IPS-18c (cell line): ENCODE measurements around the gene WDR37.

Experiments
- H3K4me3 ChIP-seq: 2 replicates; pipeline ENCODE4 v1.7.0; 2013; ENCODE audit warnings: low read depth, mild to moderate bottlenecking, low read length, moderate library complexity; ENCODE audit not compliant: insufficient read depth
- H3K9me3 ChIP-seq: one replicate; pipeline ENCODE4 v1.6.1; 2013; ENCODE audit warnings: mild to moderate bottlenecking, low read length, moderate library complexity; ENCODE audit not compliant: control insufficient read depth, insufficient read depth

The WDR37 gene

DNA sequence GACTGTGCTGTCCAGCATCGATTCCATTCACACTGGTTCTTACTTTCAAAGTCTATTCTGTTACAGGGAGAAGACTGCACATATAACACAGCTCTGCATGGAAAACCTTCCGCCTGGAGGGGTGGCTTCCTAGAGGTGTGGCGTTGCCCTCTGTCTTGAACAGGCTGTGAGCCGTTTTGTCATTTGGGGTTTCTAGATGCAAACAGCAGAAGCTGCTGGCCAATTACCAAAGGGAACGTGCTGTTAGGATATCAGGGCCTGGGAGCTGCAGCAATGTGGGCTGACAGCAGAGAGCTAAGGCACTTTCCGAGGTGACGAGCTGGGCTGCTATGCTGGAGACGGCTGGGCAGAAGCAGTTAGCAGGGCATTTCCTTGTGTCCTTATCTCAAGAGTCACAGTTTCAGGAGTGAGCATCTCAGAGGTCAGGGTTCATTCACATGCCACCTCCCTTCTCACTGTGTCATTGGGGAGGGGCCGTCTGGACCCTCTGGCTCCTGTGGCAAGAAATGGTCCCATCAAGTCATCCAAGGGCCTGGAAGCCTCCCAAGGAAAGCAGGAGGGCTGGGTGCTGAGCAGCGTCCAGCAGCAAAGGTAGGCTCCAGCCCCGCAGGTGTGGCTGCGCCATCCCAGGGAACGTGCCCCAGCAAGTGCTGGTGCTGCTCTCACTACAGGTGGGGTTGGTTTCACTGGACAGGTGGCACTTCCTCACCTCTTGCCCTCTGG lies 106.5 kb downstream of the WDR37 start:
- peaks cover under 1% of the 10 kb centered on the region for H3K9me3 ChIP-seq
- no peak overlapping the region for H3K4me3 ChIP-seq

DNA sequence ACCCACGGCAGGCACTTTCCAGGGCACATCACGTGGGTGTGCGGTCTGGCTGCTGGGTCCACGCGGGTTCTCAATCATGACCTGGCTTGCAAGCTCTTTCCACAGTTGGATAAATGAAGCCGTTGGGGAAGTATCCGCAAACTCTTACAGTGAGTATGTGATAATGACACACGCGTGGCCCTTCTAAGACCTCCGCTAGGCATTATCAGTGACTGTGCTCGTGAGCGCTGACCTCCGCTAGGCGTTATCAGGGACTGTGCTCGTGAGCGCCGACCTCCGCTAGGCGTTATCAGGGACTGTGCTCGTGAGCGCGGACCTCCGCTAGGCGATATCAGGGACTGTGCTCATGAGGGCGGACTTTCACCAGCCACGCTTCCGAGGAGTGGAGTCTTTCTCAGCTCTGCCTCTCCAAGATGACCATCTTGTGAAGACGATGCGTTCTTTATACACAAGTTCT lies 107.0 kb downstream of the WDR37 start:
- Histone ChIP-seq H3K9me3 (no peaks in the 10 kb centered on the region), H3K4me3 (no peak overlapping the region)

DNA sequence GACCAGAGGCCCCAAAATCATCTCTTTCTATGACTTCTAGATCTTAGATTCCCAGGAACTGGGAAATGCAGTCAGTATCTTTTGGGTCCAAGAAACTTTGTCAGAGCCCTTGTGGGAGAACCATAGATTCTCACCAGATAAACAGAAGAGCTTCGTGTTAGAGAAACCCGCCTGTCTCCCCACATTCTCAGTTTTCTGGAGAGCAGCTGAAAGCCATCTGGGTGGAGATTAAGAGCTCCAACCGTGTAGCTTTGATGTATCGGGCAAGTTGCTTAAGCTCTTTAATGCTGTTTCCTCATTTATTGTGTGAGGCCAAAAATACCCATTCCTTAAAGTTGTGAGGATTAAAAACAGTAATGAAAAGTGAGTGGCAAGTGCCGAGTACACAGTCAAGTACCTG lies 107.6 kb downstream of the WDR37 start:
- Histone ChIP-seq H3K9me3 (no peaks in the 10 kb centered on the region), H3K4me3 (no peak overlapping the region)

DNA sequence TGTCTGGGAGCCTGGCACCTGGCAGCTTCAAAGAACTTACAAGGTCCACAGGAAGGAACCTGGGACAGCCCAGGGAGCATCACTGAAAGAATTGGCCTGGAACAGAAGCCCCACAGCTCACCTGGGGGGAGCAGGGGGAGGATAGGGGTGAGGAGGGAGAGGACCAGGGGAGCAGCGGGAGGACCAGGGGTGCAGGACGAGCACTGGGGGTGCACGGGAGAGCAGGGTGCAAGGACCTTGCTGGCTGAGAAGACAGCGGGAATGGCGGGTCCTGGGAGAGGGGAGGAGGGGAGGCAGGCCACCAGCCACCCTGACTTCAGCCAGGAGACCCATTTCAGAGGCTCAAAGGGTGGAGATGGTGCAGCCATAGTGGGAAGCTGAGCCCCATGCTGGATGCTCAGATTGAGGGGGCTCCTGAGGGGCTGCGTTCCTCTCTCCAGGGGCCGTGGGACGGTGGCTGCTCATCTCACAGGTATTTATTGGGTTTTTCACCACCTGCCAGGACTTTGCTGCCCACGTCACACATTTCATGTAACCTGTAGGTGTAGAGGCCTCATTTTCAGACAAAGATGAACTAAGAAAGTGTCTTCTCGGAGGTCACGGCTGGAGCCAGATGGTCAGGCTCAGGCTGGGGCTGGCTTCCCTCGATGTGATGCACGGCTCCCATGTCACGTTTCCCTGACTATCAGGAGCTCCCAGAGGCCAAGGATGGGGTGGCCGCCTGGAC lies 110.1 kb downstream of the WDR37 start:
- no peaks in the 10 kb centered on the region for H3K9me3 ChIP-seq
- no peak overlapping the region for H3K4me3 ChIP-seq

DNA sequence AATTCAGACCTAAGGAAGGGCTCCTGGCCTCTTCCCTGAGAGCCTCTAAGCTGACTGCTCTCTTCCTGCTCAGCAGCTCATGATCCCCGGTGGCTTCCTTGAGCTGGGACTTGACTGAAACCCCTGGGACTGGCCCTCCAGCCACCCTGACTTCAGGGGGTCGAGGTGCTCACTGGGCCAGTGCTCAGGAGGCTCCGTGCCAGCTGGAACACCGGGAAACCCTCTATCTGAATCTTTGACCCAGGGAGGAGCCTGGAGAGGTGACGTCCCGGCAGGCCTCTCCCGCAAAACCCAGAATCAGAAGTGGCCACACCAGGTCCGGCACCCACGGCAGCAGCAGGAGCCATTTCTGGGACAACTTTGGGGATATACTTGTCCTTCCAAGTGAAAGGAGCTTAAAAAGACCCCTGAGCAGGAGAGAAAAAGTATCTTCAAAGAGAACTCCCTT lies 110.7 kb downstream of the WDR37 start:
- H3K9me3 ChIP-seq, result no peaks in the 10 kb centered on the region
- no peak overlapping the region for H3K4me3 ChIP-seq

DNA sequence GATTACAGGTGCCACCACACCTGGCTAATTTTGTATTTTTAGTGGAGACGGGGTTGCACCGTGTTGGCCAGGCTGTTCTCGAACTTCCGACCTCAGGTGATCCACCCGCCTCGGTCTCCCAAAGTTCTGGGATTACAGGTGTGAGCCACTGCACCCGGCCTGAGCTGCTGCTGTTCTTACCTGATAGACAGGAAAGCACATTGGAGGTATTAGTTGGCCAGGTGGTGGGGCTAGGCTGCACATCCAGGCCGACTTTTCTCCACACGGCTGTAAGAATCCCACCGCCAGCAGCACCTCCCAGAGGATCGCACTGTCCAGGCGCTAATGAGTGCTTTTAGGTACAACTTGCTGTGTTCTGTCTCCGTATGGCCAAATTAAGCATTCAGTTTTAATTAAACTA lies 112.6 kb downstream of the WDR37 start:
- Histone ChIP-seq H3K9me3 (no peaks in the 10 kb centered on the region), H3K4me3 (no peak overlapping the region)

DNA sequence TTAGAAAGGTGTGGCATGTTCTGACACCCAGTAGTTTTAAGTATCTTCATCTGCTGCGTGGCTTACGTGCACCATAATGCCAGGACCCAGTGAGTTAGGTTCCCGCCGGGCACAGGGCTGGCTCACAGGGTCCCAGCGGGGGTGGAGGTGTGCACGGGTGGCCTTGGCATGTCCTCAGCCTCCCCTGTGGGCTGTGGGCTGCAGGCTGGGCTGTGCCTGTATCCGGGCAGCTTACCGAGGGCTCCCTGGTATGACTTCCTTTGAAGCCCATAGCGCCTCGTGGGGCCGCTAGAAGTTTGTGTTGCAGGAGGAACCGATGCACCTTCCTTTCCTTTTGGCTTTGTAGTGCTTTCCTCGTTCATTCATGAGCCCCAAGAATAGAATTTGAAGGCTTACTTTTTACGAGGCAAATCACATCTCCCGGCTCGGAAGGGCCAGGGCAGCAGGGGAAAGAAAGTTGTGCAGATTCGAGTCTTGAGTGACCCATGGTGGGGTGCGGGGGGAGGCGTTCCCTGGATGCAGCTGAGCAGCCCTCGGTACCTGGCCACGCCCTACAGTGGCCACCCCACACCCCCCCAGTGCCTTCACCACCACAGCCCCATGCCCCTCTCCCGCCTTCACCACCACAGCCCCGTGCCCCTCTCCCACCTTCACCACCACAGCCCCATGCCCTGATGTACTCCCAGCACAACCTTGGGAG lies 113.2 kb downstream of the WDR37 start:
- H3K9me3 ChIP-seq, result no peaks in the 10 kb centered on the region

DNA sequence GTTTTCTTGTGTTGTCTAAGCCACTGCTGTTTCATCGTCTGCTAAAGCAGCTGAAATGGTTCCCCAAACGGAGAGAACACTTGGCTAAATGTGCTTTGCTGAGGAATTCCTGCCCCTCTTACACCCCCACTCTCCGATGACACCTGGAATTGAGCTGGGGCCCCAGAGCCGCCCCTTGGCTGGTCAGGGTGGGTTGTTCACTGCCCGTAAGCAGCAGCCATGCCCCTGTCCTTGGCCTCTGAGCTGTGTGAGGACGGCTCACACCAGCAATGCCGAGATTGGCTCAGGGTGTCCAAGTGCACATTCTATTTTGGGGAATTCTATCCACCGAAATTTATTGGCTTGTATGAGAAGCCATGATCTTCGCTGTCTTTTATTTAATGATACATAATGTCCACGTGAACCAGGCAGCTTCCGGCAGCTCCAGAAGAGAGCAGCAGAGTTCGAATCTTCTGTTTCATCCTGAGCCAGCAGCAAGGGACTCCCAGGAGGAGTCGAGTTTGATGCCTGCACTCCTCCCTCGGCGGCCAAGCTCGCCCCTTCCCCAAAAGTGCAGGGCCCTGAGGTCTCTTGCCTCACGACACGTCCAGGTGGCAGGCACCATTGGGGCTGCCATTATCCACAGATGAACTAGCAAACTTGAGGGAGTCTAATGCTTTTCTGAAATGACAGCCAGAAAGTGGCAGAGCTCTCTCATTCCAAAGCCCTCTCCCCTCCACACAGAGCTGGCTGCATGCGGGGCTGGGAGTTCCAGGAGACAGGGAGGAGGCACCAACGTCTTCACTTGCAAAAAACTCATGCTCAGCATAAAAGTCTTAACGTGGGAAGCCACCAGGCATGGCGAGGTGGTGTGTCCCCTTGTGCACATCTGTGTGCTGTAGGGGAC lies 114.0 kb downstream of the WDR37 start:
- H3K9me3 ChIP-seq, result no peaks in the 10 kb centered on the region
- H3K4me3 ChIP-seq, result no peak overlapping the region

More for the DNA sequence above, 113.2 kb downstream of the WDR37 start:
- no peak overlapping the region for H3K4me3 ChIP-seq

DNA sequence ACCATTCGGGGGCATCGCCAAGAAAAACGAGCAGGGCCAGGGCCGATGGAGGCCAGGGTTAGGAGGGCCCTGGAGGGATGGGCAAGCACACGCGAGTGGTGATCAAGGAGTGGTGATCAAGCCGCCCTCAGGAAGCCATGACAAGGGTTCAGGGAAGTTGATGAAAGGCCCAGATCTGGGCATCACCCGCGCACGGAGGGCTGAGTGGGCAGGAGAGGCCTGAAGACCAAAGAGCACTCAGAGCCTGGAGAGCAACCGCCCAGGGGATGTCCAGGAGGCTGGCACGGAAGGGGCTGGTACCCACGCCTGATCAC lies 114.6 kb downstream of the WDR37 start:
- Histone ChIP-seq H3K4me3 (no peak overlapping the region), H3K9me3 (no peaks in the 10 kb centered on the region)

DNA sequence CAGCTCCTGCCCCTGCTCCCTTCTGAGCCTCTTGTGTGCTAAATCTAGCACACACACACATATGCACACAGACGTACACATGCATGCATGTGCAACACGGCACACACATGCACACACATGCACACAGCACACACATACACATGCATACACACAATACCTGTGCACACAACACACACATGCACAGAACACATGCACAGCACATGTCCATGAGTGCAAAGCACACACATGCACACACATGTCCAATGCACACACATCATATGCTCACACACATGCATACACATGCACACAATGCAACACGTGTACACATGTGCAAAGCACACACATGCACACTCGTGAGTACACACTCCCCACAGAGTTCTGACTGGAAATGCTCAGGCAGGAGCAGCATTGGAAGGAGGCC lies 115.0 kb downstream of the WDR37 start:
- Histone ChIP-seq H3K9me3 (no peaks in the 10 kb centered on the region), H3K4me3 (no peak overlapping the region)

DNA sequence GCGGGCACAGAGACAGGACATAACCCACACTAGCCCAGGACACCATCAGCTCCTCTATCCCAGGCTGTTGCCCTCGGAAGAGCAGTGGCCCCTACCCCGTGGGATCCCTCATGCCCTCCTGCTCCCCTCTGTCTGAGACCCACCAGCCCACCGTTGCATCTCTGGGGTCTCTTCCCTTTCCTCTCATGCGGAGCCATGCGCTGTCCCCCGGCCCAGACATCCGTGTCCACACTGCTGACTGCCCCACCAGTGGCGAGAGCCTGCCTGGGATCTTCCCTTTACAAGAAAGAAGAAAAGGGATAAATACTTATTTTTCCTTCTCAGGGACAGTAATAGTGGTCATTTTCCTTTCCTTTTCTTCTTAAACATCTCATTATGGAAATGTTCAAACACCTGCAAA lies 115.4 kb downstream of the WDR37 start:
- Histone ChIP-seq H3K4me3 (no peak overlapping the region), H3K9me3 (no peaks in the 10 kb centered on the region)

DNA sequence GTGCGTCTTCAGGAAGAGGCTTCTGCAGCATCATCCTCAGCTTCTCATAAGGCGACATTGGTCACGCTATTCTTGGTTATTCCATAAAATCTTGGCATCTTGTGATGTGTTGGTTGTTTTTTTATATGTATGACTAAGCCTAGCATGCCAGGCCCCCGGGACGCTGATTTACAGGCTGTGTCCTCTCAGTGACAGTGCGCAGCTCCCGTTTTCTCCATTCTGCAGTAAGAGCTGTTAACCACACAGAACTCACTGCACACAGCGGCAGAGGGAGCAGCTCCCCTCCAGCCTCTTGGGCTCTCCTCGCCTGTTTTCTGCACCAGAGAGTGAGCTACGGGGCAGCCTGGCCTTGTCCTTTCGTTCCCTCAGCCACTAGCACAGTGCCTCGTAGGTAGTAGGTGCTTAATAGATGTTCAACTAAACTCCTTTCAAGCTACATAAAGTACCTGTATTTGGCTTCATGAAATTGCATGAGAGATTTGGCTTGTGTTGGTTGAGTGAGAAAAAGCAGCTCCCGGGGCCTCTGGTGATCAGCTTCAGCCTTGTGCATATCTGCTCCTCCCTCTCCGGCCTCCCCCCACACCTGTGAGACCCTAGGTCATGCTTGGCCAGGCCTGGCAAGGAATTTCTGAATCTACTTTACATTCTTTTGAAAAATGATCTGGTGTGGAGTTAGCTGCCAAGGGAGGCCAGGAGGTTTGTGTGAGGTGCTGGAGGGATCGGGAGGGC lies 116.2 kb downstream of the WDR37 start:
- no peaks in the 10 kb centered on the region for H3K9me3 ChIP-seq

DNA sequence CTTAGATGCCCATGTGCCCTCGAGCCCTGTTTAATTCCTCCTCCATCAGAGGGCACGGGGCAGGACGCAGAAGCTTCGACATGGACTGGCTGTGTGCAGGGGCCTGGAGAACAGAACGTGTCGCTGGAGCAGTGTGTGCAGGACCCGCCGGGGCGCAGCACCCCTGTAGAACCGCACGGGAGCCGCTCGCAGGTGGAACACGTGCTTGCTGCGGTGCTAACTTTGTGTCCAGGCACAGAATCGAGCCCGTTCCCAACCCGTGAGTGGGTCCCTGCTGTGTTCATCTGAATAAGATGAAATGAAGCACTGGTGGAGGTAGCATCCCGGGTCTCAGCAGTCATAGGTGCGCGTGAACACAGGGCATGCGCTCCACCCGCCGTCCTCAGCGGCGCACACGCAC lies 116.9 kb downstream of the WDR37 start:
- H3K4me3 ChIP-seq, result no peak overlapping the region
- H3K9me3 ChIP-seq, result no peaks in the 10 kb centered on the region

More for the DNA sequence above, 116.2 kb downstream of the WDR37 start:
- H3K4me3 ChIP-seq, result no peak overlapping the region

DNA sequence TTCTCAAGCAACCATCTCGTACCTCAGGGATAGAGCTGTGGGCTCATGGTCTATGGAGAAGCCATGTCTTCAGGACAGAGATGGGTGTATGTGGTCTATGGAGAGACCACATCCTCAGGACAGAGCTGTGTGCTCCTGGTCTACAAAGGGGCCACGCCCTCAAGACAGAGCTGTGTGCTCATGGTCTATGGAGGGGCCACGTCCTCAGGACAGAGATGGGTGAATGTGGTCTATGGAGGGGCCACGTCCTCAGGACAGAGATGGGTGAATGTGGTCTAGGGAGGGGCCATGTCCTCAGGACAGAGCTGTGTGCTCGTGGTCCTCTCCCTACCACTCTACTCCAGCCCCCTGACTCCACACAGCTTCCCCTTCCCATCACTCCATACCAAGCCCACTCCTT lies 117.8 kb downstream of the WDR37 start:
- H3K4me3 ChIP-seq, result no peak overlapping the region
- no peaks in the 10 kb centered on the region for H3K9me3 ChIP-seq

DNA sequence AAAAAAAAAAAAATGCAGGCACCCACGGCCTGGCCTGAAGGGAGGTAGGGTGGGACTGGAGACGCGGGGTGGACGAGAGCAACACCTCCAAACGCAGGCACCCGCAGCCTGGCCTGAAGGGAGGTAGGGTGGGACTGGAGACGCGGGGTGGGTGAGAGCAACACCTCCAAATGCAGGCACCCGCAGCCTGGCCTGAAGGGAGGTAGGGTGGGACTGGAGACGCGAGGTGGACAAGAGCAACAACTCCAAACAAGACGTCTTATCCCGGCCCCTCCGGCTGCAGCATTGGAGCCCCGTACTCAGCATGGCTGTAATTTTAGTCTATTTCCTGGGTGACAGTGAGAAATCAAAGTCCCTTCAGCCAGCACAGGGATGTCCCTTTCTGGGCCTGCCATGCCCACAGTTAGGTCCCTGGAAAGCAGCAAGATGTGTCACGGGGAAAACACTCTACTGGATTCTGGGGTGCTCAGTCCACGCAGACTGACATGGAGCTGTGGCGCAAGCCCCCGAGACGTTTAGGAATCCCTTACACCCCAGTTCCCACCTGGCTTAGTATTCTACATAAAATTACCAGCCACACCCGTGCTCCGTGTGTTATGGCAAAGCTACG lies 119.9 kb downstream of the WDR37 start:
- no peak overlapping the region for H3K4me3 ChIP-seq
- no peaks in the 10 kb centered on the region for H3K9me3 ChIP-seq

DNA sequence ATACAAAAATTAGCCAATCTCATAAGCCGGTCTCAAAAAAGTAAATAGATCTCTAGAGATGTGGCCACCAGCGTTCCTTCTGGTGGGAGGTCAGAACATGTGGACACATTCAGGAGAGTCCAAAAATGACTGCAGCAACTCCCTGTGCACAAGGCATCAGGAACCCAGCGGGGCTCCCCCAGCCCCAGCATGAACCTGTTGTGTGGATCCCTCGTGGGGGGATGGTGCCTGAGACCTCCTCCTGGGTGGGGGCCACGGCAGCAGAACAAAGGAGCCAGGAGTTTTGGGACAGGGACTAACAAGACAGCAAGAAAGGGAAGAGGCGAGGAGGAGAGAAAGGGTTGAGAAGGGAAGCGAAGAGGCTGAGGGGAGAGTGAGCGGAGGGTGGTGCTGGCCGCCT lies 121.8 kb downstream of the WDR37 start:
- Histone ChIP-seq H3K4me3 (no peak overlapping the region), H3K9me3 (no peaks in the 10 kb centered on the region)
